ENCODE measurements around the gene LRP5. TPM values are rescaled to one million over a fixed set of nuclear protein-coding genes. Genes with fewer than 3 reads are reported as not detected.

LRP5 gene
- polyA plus RNA-seq, 1 donor (not counting 4 experiments of a cell fraction or from before 2014, with no cell fraction given): 6.6 TPM

GRCh38 chr11:68416070-68416578 is 103.7 kb downstream of the LRP5 start:
- Histone ChIP-seq H2AFZ (ENCODE audit: control insufficient read depth, low read length) (no peak overlapping the region), H3K9ac (ENCODE audit: control insufficient read depth, extremely low read depth, insufficient read depth, low read length) (no peak overlapping the region), H3K4me3 (ENCODE audit: control insufficient read depth in 2 of 3, extremely low read depth in 1 of 3, insufficient read depth in 2 of 3, low read depth in 1 of 3, low read length in 3 of 3) (no peak overlapping the region), H3K27me3 (ENCODE audit: control insufficient read depth, extremely low read depth, insufficient read depth, low read length) (no peaks in the 10 kb centered on the region), H3K4me2 (ENCODE audit: control insufficient read depth, extremely low read depth, insufficient read depth, low read depth, low read length) (no peak overlapping the region), H3K4me1 (ENCODE audit: control insufficient read depth, extremely low read depth, insufficient read depth, low read length) (no peaks in the 10 kb centered on the region), H3K36me3 (ENCODE audit: control insufficient read depth in 2 of 2, extremely low read depth in 1 of 2, insufficient read depth in 2 of 2, low read length in 2 of 2) (peaks cover 22 to 30% of the 10 kb centered on the region in 2 experiments), H3K27ac (ENCODE audit: control insufficient read depth, insufficient read depth, low read length) (no peak overlapping the region), H3K79me2 (ENCODE audit: control insufficient read depth, insufficient read depth, low read length) (no peaks in the 10 kb centered on the region), H3K9me1 (ENCODE audit: control insufficient read depth, extremely low read depth, insufficient read depth, low read length) (no peaks in the 10 kb centered on the region), H4K20me1 (ENCODE audit: control insufficient read depth, extremely low read depth, insufficient read depth, low read length) (no peaks in the 10 kb centered on the region), H3K9me3 (ENCODE audit: control insufficient read depth, low read depth, low read length) (no peaks in the 10 kb centered on the region)
- FAIRE-seq (no peak), DNase-seq (ENCODE audit: low read depth, low spot score) (no peak)
- dilution Hi-C loops (cut with MboI; ENCODE audit: extremely low pct_ligation_motif_present, low sequenced_read_pairs): no loop called here
- TF ChIP-seq CTCF (optimal IDR thresholded peaks at IDR 0.05 in 1 of 3, IDR thresholded peaks at IDR 0.05 in 1 of 3, conservative IDR thresholded peaks at IDR 0.05 in 1 of 3; ENCODE audit: extremely low read depth in 1 of 3, insufficient read depth in 2 of 3, low read length in 3 of 3): no peak
- no peak for TF ChIP-seq EZH2 (IDR thresholded peaks at IDR 0.05; ENCODE audit: low read length)

GRCh38 chr11:68418648-68419047 is 106.3 kb downstream of the LRP5 start:
- TF ChIP-seq CTCF (optimal IDR thresholded peaks at IDR 0.05 in 1 of 3, IDR thresholded peaks at IDR 0.05 in 1 of 3, conservative IDR thresholded peaks at IDR 0.05 in 1 of 3; ENCODE audit: extremely low read depth in 1 of 3, insufficient read depth in 2 of 3, low read length in 3 of 3): no peak
- no peak for TF ChIP-seq EZH2 (IDR thresholded peaks at IDR 0.05; ENCODE audit: low read length)
- no peak overlapping the region for H2AFZ ChIP-seq (ENCODE audit: control insufficient read depth, low read length)
- DNase-seq (ENCODE audit: low read depth, low spot score) (no peak), FAIRE-seq (no peak)
- no peaks in the 10 kb centered on the region for H3K9me1 ChIP-seq (ENCODE audit: control insufficient read depth, extremely low read depth, insufficient read depth, low read length)
- H3K4me3 ChIP-seq (ENCODE audit: control insufficient read depth in 2 of 3, extremely low read depth in 1 of 3, insufficient read depth in 2 of 3, low read depth in 1 of 3, low read length in 3 of 3): no peak overlapping the region
- H4K20me1 ChIP-seq (ENCODE audit: control insufficient read depth, extremely low read depth, insufficient read depth, low read length): no peaks in the 10 kb centered on the region
- no peak overlapping the region for H3K4me2 ChIP-seq (ENCODE audit: control insufficient read depth, extremely low read depth, insufficient read depth, low read depth, low read length)
- no peaks in the 10 kb centered on the region for H3K9me3 ChIP-seq (ENCODE audit: control insufficient read depth, low read depth, low read length)
- H3K9ac ChIP-seq (ENCODE audit: control insufficient read depth, extremely low read depth, insufficient read depth, low read length): no peak overlapping the region
- H3K27me3 ChIP-seq (ENCODE audit: control insufficient read depth, extremely low read depth, insufficient read depth, low read length): no peaks in the 10 kb centered on the region
- no peak overlapping the region for H3K27ac ChIP-seq (ENCODE audit: control insufficient read depth, insufficient read depth, low read length)
- H3K4me1 ChIP-seq (ENCODE audit: control insufficient read depth, extremely low read depth, insufficient read depth, low read length): no peaks in the 10 kb centered on the region
- dilution Hi-C loops (cut with MboI; ENCODE audit: extremely low pct_ligation_motif_present, low sequenced_read_pairs): no loop called here
- H3K79me2 ChIP-seq (ENCODE audit: control insufficient read depth, insufficient read depth, low read length): no peaks in the 10 kb centered on the region
- peaks cover 10 to 18% of the 10 kb centered on the region in 2 experiments for H3K36me3 ChIP-seq (ENCODE audit: control insufficient read depth in 2 of 2, extremely low read depth in 1 of 2, insufficient read depth in 2 of 2, low read length in 2 of 2)

All from keratinocyte (primary cell).